Heart left ventricle (tissue), 13 donors: ENCODE data around the gene NEUROD2.
A peak's percentile ranks its signal among the peaks of the same experiment; 100 is the strongest.

Experiments
- CTCF ChIP-seq, 12 donors: fragments of 200-600 bp; sonication (generic) in 4 of 12; IDR thresholded peaks; one replicate each; pipeline versions ENCODE4 v1.5.0 to v1.8.0; 2018 to 2022; ENCODE audit warnings: antibody characterized with exemption in 12 of 12, mild to moderate bottlenecking in 5 of 12
- POLR2A ChIP-seq, 2 donors: fragments of 450-650 bp; IDR thresholded peaks; one replicate each; pipeline ENCODE4 v1.6.1; 2017; ENCODE audit warnings: antibody characterized with exemption in 2 of 2, mild to moderate bottlenecking in 2 of 2, moderate library complexity in 2 of 2
- donor health status: ischemic (EF 13 %, LVEDD 7.1; RV severe dilation, severe dysfunction).
- donor health status: DM: no; HTN: yes; CAD: no.
- donor health status: DM: no; HTN: no; CAD: no.
- donor health status: ischemic (EF 25% LVEDD 6.9; RV normal size, moderate dysfunction).
- donor health status: ischemic (EF 25% LVEDD 5.7; RV mildly dilated, moderate dysfunction).
- donor health status: ischemic (EF 35%, LVEDD 5.7; RV mildly dilated, moderate dysfunction).
- donor health status: nonischemic (EF 11% LVEDD 7.7; RV severe dilation, severe dysfunction).
- donor health status: DM: yes; HTN: yes; CAD: no.
- donor health status: PGD.
- donor health status: ischemic (EF 29% LVEDD 5.4; RV normal size, mild dysfunction).
- donor health status: nonischemic (EF 23%, LVEDD 6.1; RV moderate dilation, normal function).

GRCh38 chr17:39576187-39576586 lies 31.5 kb downstream of the NEUROD2 start:
- TF ChIP-seq POLR2A (IDR thresholded peaks at IDR 0.05) (no peak), CTCF (IDR thresholded peaks at IDR 0.05) (peak in 6 of 12 donors; percentile 6 to 35 (median 26))
